Neural progenitor cell (in vitro differentiated cells): Measurements from ENCODE around the gene ESPL1.

Experiments used
- CTCF ChIP-seq: fragments of 200-600 bp; sonication (generic); IDR thresholded peaks from 2 replicates; pipeline ENCODE4 v1.5.1; 2017; ENCODE audit warnings: antibody characterized with exemption, mild to moderate bottlenecking
- EZH2 ChIP-seq: fragments of 200-600 bp; sonication (generic); IDR thresholded peaks from 2 replicates; pipeline ENCODE4 v1.6.1; 2017; ENCODE audit warnings: antibody characterized with exemption, mild to moderate bottlenecking, moderate library complexity

GRCh38 chr12:53231921-53232645 is 36.0 kb upstream of the ESPL1 start, which contains the start of gene RARG:
- TF ChIP-seq CTCF (no peak), EZH2 (no peak)
